Uterus (tissue), 4 donors: ENCODE measurements around the gene ACADSB. TPM values are rescaled to one million over a fixed set of nuclear protein-coding genes. Genes with fewer than 3 reads are reported as not detected.

Experiments used
- DNase-seq, 2 donors: peaks; one replicate each; pipeline ENCODE4 v3.0.0-alpha.2; 2019 to 2020
- H3K27ac ChIP-seq, 2 donors: fragments of 200-600 bp; sonication (generic); 1 replicate in 1 of 2; 2 replicates in 1 of 2; pipeline ENCODE4 v1.5.1; 2016 to 2018
- H3K27me3 ChIP-seq, 2 donors: fragments of 200-600 bp; sonication (generic); one replicate each; pipeline ENCODE4 v1.5.1; 2018 to 2019; ENCODE audit warnings: control low read depth in 1 of 2
- H3K36me3 ChIP-seq, 2 donors: fragments of 200-600 bp; sonication (generic); one replicate each; pipeline ENCODE4 v1.5.1; 2019; ENCODE audit warnings: control low read depth in 1 of 2
- H3K4me1 ChIP-seq, 2 donors: fragments of 200-600 bp; sonication (generic); one replicate each; pipeline ENCODE4 v1.5.1; 2018 to 2019; ENCODE audit warnings: control low read depth in 1 of 2
- H3K4me3 ChIP-seq, 2 donors: fragments of 200-600 bp; sonication (generic); 1 replicate in 1 of 2; 2 replicates in 1 of 2; pipeline ENCODE4 v1.5.1; 2018 to 2019; ENCODE audit warnings: mild to moderate bottlenecking in 1 of 2
- H3K9me3 ChIP-seq, 2 donors: fragments of 200-600 bp; sonication (generic); one replicate each; pipeline ENCODE4 v1.5.1; 2019; ENCODE audit warnings: control low read depth in 1 of 2
- CTCF ChIP-seq, 4 experiments: fragments of 200-600 bp in 2 of 4; fragments of 450-650 bp in 2 of 4; sonication (generic) in 2 of 4; IDR thresholded peaks; one replicate each; pipeline ENCODE4 v1.5.1; 2016 to 2019; ENCODE audit warnings: antibody characterized with exemption in 4 of 4, mild to moderate bottlenecking in 2 of 4, moderate library complexity in 1 of 4
- POLR2A ChIP-seq, 2 donors: fragments of 450-650 bp; IDR thresholded peaks; one replicate each; pipeline ENCODE4 v1.6.1; 2016; ENCODE audit warnings: antibody characterized with exemption in 2 of 2, mild to moderate bottlenecking in 1 of 2, moderate library complexity in 1 of 2
- intact Hi-C: fragments of 100-400 bp; cut with DNase I; formaldehyde crosslinking; loops from one replicate; pipeline ENCODE4 v1.15.1; 2023; ENCODE audit warnings: low total_unique reads
- total RNA-seq, 4 donors: library from RNA; depleted of rRNA in 3 of 4; stranded (reverse); fragments of >200 nt in 3 of 4; gene quantifications; one replicate each; pipeline versions ENCODE4 v1.1.0 to v1.2.4, GENCODE V29; 2014 to 2023
- donor health status: DM: yes; HTN: yes; CAD: no.

Gene ACADSB
- total RNA-seq, 4 donors from 2014 or later: 13.1 to 32.2 (median 17.2) TPM

- H3K27ac ChIP-seq: no peak overlapping the region
- no peak overlapping the region for H3K4me3 ChIP-seq
- no peak for TF ChIP-seq POLR2A (IDR thresholded peaks at IDR 0.05)
- TF ChIP-seq CTCF (IDR thresholded peaks at IDR 0.05): no peak
- DNase-seq: no peak
- H3K27me3 ChIP-seq: no peaks in the 10 kb centered on the region
- intact Hi-C loops: no loop called here
- H3K9me3 ChIP-seq: no peaks in the 10 kb centered on the region
- H3K36me3 ChIP-seq: no peaks in the 10 kb centered on the region
- H3K4me1 ChIP-seq: no peaks in the 10 kb centered on the region
These were observed 22.5 kb upstream of the ACADSB start for GRCh38 chr10:122986335-122986734.

- Histone ChIP-seq H3K36me3 (no peaks in the 10 kb centered on the region), H3K4me1 (no peaks in the 10 kb centered on the region), H3K9me3 (no peaks in the 10 kb centered on the region), H3K27ac (no peak overlapping the region), H3K4me3 (no peak overlapping the region), H3K27me3 (no peaks in the 10 kb centered on the region)
- no peak for DNase-seq
- TF ChIP-seq CTCF (IDR thresholded peaks at IDR 0.05) (no peak), POLR2A (IDR thresholded peaks at IDR 0.05) (no peak)
- intact Hi-C loops: no loop called here
These were observed 20.3 kb upstream of the ACADSB start for GRCh38 chr10:122988501-122988900.

GRCh38 chr10:122990278-122990677 lies 18.5 kb upstream of the ACADSB start:
- DNase-seq: no peak
- no peak overlapping the region for H3K4me3 ChIP-seq
- no peak for TF ChIP-seq CTCF (IDR thresholded peaks at IDR 0.05)
- no peak for TF ChIP-seq POLR2A (IDR thresholded peaks at IDR 0.05)
- intact Hi-C loops: no loop called here
- H3K9me3 ChIP-seq: no peaks in the 10 kb centered on the region
- H3K27me3 ChIP-seq: no peaks in the 10 kb centered on the region
- no peaks in the 10 kb centered on the region for H3K4me1 ChIP-seq
- H3K27ac ChIP-seq: no peak overlapping the region
- no peaks in the 10 kb centered on the region for H3K36me3 ChIP-seq

- TF ChIP-seq CTCF (IDR thresholded peaks at IDR 0.05) (no peak), POLR2A (IDR thresholded peaks at IDR 0.05) (no peak)
- no peak for DNase-seq
- Histone ChIP-seq H3K4me3 (no peak overlapping the region), H3K27ac (no peak overlapping the region), H3K36me3 (no peaks in the 10 kb centered on the region), H3K27me3 (no peaks in the 10 kb centered on the region), H3K4me1 (no peaks in the 10 kb centered on the region), H3K9me3 (no peaks in the 10 kb centered on the region)
- intact Hi-C loops: no loop called here
These were observed 16.7 kb upstream of the ACADSB start for GRCh38 chr10:122992031-122992585.

GRCh38 chr10:122993797-122994336 lies 14.9 kb upstream of the ACADSB start:
- TF ChIP-seq POLR2A (IDR thresholded peaks at IDR 0.05) (no peak), CTCF (IDR thresholded peaks at IDR 0.05) (no peak)
- H3K9me3 ChIP-seq: no peaks in the 10 kb centered on the region
- H3K4me1 ChIP-seq: no peaks in the 10 kb centered on the region
- intact Hi-C loops: no loop called here
- H3K36me3 ChIP-seq: no peaks in the 10 kb centered on the region
- H3K27ac ChIP-seq: no peak overlapping the region
- H3K27me3 ChIP-seq: no peaks in the 10 kb centered on the region
- DNase-seq: no peak
- H3K4me3 ChIP-seq: no peak overlapping the region
